ENCODE data around the gene FGFBP2. TPM values are rescaled to one million over a fixed set of nuclear protein-coding genes. Genes with fewer than 3 reads are reported as not detected.

Gene FGFBP2
- polyA plus RNA-seq (ENCODE audit: insufficient read length): 0.25 TPM
- long read RNA-seq, donor 1: 0 reads
- long read RNA-seq, donor 2: 0 reads
- long read RNA-seq, donor 3: 0 reads
- long read RNA-seq, donor 4: 0 reads
- long read RNA-seq, donor 5: 0 reads
- long read RNA-seq, donor 6: 0 reads
- long read RNA-seq, donor 7: 0 reads
- long read RNA-seq, donor 8: 0 reads

GRCh38 chr4:15963001-15963451, at the start of gene FGFBP2:
Gene FGFBP2, minus strand, starts transcription at chr4:15963175. Its CDS starts 46 bp downstream, at chr4:15963129.
- no peak for DNase-seq

- no peak for DNase-seq
Observed at GRCh38 chr4:16011173-16011572, 48.2 kb upstream of the FGFBP2 start.

GRCh38 chr4:16009153-16009552, 46.2 kb upstream of the FGFBP2 start:
- DNase-seq: no peak

GRCh38 chr4:16007471-16008095, 44.6 kb upstream of the FGFBP2 start:
- no peak for DNase-seq

GRCh38 chr4:16006771-16007446, 43.9 kb upstream of the FGFBP2 start:
- DNase-seq: no peak

GRCh38 chr4:16005676-16006075, 42.7 kb upstream of the FGFBP2 start:
- DNase-seq: no peak

GRCh38 chr4:16001484-16001858, 38.5 kb upstream of the FGFBP2 start:
- DNase-seq: peak; percentile 72

- DNase-seq: no peak
Observed at GRCh38 chr4:16000708-16001483, 37.9 kb upstream of the FGFBP2 start.

- no peak for DNase-seq
Observed at GRCh38 chr4:15996773-15997172, 33.8 kb upstream of the FGFBP2 start.

- no peak for DNase-seq
Observed at GRCh38 chr4:15995826-15996225, 32.9 kb upstream of the FGFBP2 start.

- DNase-seq: no peak
Observed at GRCh38 chr4:15992167-15992485, 29.2 kb upstream of the FGFBP2 start.

- no peak for DNase-seq
Observed at GRCh38 chr4:15990570-15991285, 27.8 kb upstream of the FGFBP2 start.

- no peak for DNase-seq
Observed at GRCh38 chr4:15989424-15989823, 26.4 kb upstream of the FGFBP2 start.

- no peak for DNase-seq
Observed at GRCh38 chr4:15988222-15988621, 25.2 kb upstream of the FGFBP2 start.

- DNase-seq: no peak
Observed at GRCh38 chr4:15986907-15987306, 23.9 kb upstream of the FGFBP2 start.

- no peak for DNase-seq
Observed at GRCh38 chr4:15983610-15984009, 20.6 kb upstream of the FGFBP2 start.

- no peak for DNase-seq
Observed at GRCh38 chr4:15982842-15983524, 20.0 kb upstream of the FGFBP2 start.

GRCh38 chr4:15976456-15977447, 13.8 kb upstream of the FGFBP2 start:
- DNase-seq: no peak

GRCh38 chr4:15971068-15971801, 8.3 kb upstream of the FGFBP2 start:
- no peak for DNase-seq
